Left kidney (tissue), 2 donors: ENCODE results near the gene LIN37. TPM values are rescaled to one million over a fixed set of nuclear protein-coding genes. Genes with fewer than 3 reads are reported as not detected.
A peak's percentile ranks its signal among the peaks of the same experiment; 100 is the strongest.
"Not testable (repeated sequence)": the region's sequence is repeated elsewhere in the genome, so short reads cannot be mapped to it uniquely, and the experiment has no call there.

Experiments
- DNase-seq: peaks from one replicate; pipeline ENCODE4 v3.0.0-alpha.2; 2013
- polyA plus RNA-seq: library from polyadenylated mRNA; unstranded; fragments of 120-200 nt; gene quantifications from one replicate; pipeline ENCODE4 v1.2.1, GENCODE V29; 2013; ENCODE audit not compliant: insufficient read length

Gene LIN37
- polyA plus RNA-seq, 1 donor = 8.8 TPM

- DNase-seq = no peak
These were observed 3.7 kb downstream of the LIN37 start for GRCh38 chr19:35751839-35752745.

- DNase-seq = no peak
These were observed 4.5 kb downstream of the LIN37 start for GRCh38 chr19:35752746-35753350.

- no peak for DNase-seq
These were observed 5.4 kb downstream of the LIN37 start for GRCh38 chr19:35753634-35754369.

GRCh38 chr19:35754370-35755130 lies 6.2 kb downstream of the LIN37 start:
- no peak for DNase-seq

GRCh38 chr19:35755131-35755549 lies 6.8 kb downstream of the LIN37 start:
- no peak for DNase-seq

- no peak for DNase-seq
These were observed 7.4 kb downstream of the LIN37 start for GRCh38 chr19:35755550-35756376.

GRCh38 chr19:35756377-35757230 lies 8.2 kb downstream of the LIN37 start, which contains the start of gene HSPB6:
Gene HSPB6 (minus strand): TSS chr19:35757029. CDS start chr19:35757008, 21 bp downstream.
- DNase-seq = peak; percentile 31

- peak; percentile 52 for DNase-seq
These were observed 8.9 kb downstream of the LIN37 start for GRCh38 chr19:35757231-35757748.

- peak; percentile 99 for DNase-seq
These were observed 9.6 kb downstream of the LIN37 start, which contains the start of gene PROSER3 for GRCh38 chr19:35757749-35758608. Gene PROSER3 (plus strand): TSS chr19:35758176. CDS start chr19:35758216, 40 bp downstream.

GRCh38 chr19:35759697-35760096 lies 11.3 kb downstream of the LIN37 start:
- DNase-seq = no peak

- no peak for DNase-seq
These were observed 12.5 kb downstream of the LIN37 start for GRCh38 chr19:35760711-35761349.

- no peak for DNase-seq
These were observed 16.3 kb downstream of the LIN37 start for GRCh38 chr19:35764432-35765315.

GRCh38 chr19:35766571-35767104 lies 18.3 kb downstream of the LIN37 start:
- DNase-seq = no peak

- DNase-seq = peak; percentile 68
These were observed 19.1 kb downstream of the LIN37 start for GRCh38 chr19:35767288-35768081.

- DNase-seq = no peak
These were observed 19.7 kb downstream of the LIN37 start for GRCh38 chr19:35768082-35768421.

GRCh38 chr19:35772362-35772761 lies 24.0 kb downstream of the LIN37 start:
- not testable (repeated sequence) for DNase-seq
